NCI-H2196 (cell line): ENCODE measurements around the gene PRR16.
"Not testable (repeated sequence)": the region's sequence is repeated elsewhere in the genome, so short reads cannot be mapped to it uniquely, and the experiment has no call there.

Experiments
- DNase-seq: peaks from one replicate; lab custom pipeline; 2025; ENCODE audit not compliant: unreplicated experiment; lab: John Stamatoyannopoulos, UW

PRR16 gene

GRCh38 chr5:120463991-120464626 lies at the start of gene PRR16:
TSS of gene PRR16 (plus strand) at chr5:120464300.
- peak; percentile 9 for DNase-seq

- no peak for DNase-seq
Measured at GRCh38 chr5:120415985-120416384, 48.1 kb upstream of the PRR16 start.

- no peak for DNase-seq
Measured at GRCh38 chr5:120419127-120419526, 45.0 kb upstream of the PRR16 start.

- not testable (repeated sequence) for DNase-seq
Measured at GRCh38 chr5:120426633-120427275, 37.3 kb upstream of the PRR16 start.

- DNase-seq = no peak
Measured at GRCh38 chr5:120430572-120430971, 33.5 kb upstream of the PRR16 start.

GRCh38 chr5:120432861-120433260 lies 31.2 kb upstream of the PRR16 start:
- no peak for DNase-seq

GRCh38 chr5:120435129-120435528 lies 29.0 kb upstream of the PRR16 start:
- no peak for DNase-seq

- no peak for DNase-seq
Measured at GRCh38 chr5:120436996-120437395, 27.1 kb upstream of the PRR16 start.

GRCh38 chr5:120442694-120443093 lies 21.4 kb upstream of the PRR16 start:
- no peak for DNase-seq

GRCh38 chr5:120443607-120444006 lies 20.5 kb upstream of the PRR16 start:
- no peak for DNase-seq

- DNase-seq = no peak
Measured at GRCh38 chr5:120446068-120446492, 18.0 kb upstream of the PRR16 start.

GRCh38 chr5:120446901-120447300 lies 17.2 kb upstream of the PRR16 start:
- no peak for DNase-seq

- DNase-seq = no peak
Measured at GRCh38 chr5:120447706-120448239, 16.3 kb upstream of the PRR16 start.

- DNase-seq = no peak
Measured at GRCh38 chr5:120449501-120449900, 14.6 kb upstream of the PRR16 start.

- no peak for DNase-seq
Measured at GRCh38 chr5:120450910-120451309, 13.2 kb upstream of the PRR16 start.

GRCh38 chr5:120451445-120451844 lies 12.7 kb upstream of the PRR16 start:
- no peak for DNase-seq

GRCh38 chr5:120452471-120452870 lies 11.6 kb upstream of the PRR16 start:
- DNase-seq = no peak

GRCh38 chr5:120454094-120454798 lies 9.9 kb upstream of the PRR16 start:
- DNase-seq = no peak

- no peak for DNase-seq
Measured at GRCh38 chr5:120456006-120456405, 8.1 kb upstream of the PRR16 start.

GRCh38 chr5:120457839-120458507 lies 6.1 kb upstream of the PRR16 start:
- peak; percentile 72 for DNase-seq

GRCh38 chr5:120458508-120458847 lies 5.6 kb upstream of the PRR16 start:
- DNase-seq = not testable (repeated sequence)
